NT2/D1 (cell line): ENCODE measurements around the gene INTS7.

Experiments used
- YY1 ChIP-seq: IDR thresholded peaks from 2 replicates; pipeline ENCODE4 v1.6.1; 2011; ENCODE audit not compliant: insufficient read length, insufficient read depth
- ZNF274 ChIP-seq: IDR thresholded peaks from 2 replicates; pipeline ENCODE4 v1.6.1; 2011; ENCODE audit warnings: mild to moderate bottlenecking, low read depth, low read length

DNA sequence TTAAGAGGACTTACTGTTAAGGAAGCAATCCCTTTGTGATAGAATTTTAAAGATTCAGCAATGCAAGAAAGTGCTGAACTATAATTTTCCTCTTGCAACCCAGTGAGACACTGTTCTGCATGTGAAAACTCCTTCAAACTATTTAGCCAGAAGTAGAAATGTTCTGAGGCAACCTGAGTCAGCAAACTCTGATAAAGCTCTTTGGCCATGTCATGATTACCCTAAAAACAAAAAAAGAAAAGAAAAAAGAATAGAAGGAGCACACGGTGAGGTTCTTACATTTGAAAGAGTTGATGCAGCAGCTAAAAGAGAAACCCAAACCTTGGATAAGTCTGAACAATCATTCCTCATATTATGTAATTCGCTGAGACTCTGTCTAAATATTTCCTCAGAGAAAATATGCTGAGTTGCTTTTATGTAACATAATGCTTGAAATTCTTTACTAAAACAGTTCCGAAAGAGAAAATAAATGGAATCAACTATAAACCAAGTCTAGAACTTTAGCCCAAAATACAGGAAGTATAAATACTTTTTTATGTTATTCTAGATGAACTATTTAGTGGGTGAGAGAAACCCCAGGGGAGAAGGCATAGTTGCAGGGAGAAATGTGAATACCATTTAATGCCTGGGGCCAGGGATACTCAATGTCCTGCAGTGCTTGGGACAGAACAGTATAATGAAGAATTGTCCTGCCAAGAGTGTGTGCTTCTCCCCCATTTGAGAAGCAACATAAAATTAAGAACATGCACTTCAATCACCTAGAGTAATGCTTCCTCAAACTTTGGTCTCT lies 60.0 kb downstream of the INTS7 start:
- TF ChIP-seq YY1 = no peak
- TF ChIP-seq ZNF274 = no peak
